Measurements from ENCODE around the gene KCNAB2.

- TF ChIP-seq REST (IDR thresholded peaks at IDR 0.05) (no peak), CTCF (IDR thresholded peaks at IDR 0.05; ENCODE audit: low read depth, low read length, missing input control) (no peak), TAF1 (conservative IDR thresholded peaks at IDR 0.05) (no peak), RXRA (IDR thresholded peaks at IDR 0.05) (no peak), SP1 (IDR thresholded peaks at IDR 0.05) (no peak), JUND (IDR thresholded peaks at IDR 0.05) (no peak), ATF3 (IDR thresholded peaks at IDR 0.05) (no peak), GABPA (IDR thresholded peaks at IDR 0.05 in 1 of 2, conservative IDR thresholded peaks at IDR 0.05 in 1 of 2) (no peak)
Observed at GRCh38 chr1:6045110-6045502, 582 bp upstream of the KCNAB2 start.

Measured in liver (tissue), 3 donors.